Measurements from ENCODE around the gene HOXB5.

DNA sequence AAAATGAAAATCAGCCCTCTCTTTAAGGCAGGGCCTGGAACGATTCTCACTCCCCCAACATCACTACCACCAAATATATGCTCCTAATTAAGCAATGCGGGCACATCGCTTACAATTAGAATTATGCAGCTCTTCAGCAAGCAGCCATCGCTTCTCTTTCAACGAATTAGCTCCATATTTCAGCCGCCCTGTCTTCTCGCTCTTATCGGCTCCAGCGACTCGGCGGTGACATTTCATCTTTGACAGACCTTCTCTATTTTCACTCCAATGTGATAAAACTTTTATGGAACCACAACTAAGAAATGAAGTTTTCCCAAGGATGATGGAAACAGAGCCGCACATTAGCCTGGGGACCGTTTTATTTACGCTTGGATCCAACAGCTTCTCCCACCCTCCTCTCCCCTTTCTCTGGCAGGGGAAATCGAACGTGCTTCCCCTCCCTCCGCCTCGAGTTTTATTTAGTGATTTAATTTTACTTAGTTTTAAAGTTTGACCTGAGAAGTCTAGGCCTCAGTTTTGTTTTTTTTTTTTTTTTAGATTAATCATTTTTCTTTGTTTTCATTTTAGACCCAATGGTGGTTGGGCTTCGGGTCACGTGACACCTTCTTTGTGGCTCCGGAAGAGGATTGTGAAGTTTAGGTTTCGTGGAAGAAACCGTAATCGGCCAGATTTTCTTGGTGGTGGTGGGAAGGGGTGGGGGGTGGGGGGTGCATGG lies 45.6 kb downstream of the HOXB5 start:
- TF ChIP-seq, protein P1, sequence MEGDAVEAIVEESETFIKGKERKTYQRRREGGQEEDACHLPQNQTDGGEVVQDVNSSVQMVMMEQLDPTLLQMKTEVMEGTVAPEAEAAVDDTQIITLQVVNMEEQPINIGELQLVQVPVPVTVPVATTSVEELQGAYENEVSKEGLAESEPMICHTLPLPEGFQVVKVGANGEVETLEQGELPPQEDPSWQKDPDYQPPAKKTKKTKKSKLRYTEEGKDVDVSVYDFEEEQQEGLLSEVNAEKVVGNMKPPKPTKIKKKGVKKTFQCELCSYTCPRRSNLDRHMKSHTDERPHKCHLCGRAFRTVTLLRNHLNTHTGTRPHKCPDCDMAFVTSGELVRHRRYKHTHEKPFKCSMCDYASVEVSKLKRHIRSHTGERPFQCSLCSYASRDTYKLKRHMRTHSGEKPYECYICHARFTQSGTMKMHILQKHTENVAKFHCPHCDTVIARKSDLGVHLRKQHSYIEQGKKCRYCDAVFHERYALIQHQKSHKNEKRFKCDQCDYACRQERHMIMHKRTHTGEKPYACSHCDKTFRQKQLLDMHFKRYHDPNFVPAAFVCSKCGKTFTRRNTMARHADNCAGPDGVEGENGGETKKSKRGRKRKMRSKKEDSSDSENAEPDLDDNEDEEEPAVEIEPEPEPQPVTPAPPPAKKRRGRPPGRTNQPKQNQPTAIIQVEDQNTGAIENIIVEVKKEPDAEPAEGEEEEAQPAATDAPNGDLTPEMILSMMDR (IDR thresholded peaks at IDR 0.05): no peak
- no peak for TF ChIP-seq ZFX (IDR thresholded peaks at IDR 0.05; ENCODE audit: borderline replicate concordance)
